GM10266 (cell line): Measurements from ENCODE around the gene LITAFD.

ENCODE experiments used
- DNase-seq: peaks from one replicate; pipeline ENCODE4 v3.0.0; 2012; ENCODE audit errors: extremely low spot score
- TF ChIP-seq, protein P1 (sequence below): IDR thresholded peaks from 2 replicates; pipeline ENCODE4 v1.5.1; 2012; ENCODE audit warnings: mild to moderate bottlenecking, low read depth; ENCODE audit not compliant: control insufficient read depth, insufficient read depth; ENCODE audit errors: missing control alignments

Gene LITAFD

DNA sequence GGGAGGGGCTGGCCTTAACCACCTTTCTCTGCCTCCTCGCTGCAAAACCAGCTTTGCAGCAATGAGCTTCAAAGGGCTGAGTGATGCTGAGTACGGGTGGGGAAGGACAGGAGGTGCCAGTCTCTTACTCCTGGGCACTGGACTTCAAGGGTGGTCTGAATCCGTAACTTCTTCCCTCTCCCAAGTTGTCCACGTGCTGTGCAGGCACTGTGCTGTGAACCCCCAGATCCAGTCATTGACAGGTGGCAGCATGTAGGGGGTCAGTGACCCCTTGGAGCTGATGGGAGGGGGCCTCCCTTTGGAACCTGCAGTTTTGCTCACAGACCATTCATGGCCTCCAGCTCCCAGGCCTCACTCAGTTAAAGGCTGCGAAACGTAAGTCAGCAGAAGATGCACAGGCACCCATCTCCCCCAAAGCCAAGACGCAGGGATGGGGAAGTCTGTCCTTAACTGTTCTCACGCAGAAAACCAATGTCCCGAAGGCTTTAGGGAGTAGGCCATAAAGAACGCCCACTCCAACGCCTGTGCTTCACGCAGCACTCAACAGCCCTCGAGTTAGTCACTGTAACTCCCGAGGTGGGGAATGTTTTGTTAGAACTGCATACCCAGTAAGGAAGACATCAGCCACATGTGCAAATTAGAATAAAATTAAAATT lies 7.9 kb downstream of the LITAFD start:
- TF ChIP-seq, protein P1, sequence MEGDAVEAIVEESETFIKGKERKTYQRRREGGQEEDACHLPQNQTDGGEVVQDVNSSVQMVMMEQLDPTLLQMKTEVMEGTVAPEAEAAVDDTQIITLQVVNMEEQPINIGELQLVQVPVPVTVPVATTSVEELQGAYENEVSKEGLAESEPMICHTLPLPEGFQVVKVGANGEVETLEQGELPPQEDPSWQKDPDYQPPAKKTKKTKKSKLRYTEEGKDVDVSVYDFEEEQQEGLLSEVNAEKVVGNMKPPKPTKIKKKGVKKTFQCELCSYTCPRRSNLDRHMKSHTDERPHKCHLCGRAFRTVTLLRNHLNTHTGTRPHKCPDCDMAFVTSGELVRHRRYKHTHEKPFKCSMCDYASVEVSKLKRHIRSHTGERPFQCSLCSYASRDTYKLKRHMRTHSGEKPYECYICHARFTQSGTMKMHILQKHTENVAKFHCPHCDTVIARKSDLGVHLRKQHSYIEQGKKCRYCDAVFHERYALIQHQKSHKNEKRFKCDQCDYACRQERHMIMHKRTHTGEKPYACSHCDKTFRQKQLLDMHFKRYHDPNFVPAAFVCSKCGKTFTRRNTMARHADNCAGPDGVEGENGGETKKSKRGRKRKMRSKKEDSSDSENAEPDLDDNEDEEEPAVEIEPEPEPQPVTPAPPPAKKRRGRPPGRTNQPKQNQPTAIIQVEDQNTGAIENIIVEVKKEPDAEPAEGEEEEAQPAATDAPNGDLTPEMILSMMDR = no peak
- no peak for DNase-seq

DNA sequence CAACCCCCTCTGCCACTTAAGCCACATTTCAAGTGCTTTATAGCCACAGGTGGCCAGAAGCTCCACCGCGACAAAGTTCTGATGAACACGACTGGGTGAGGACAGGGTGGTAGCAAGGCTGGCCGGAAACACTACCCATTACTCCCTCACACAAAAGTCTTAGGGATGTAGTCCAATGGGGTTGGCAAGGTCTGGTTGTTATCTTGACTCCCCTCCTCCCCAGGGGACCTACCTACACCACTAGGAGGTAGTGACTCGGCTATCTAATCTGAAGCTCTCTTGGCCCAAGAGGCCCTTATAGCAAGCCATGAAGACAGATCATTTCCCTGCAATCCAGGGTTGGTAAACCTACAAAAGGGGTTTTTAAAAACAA lies 8.4 kb downstream of the LITAFD start:
- TF ChIP-seq, protein P1 = no peak
- no peak for DNase-seq

DNA sequence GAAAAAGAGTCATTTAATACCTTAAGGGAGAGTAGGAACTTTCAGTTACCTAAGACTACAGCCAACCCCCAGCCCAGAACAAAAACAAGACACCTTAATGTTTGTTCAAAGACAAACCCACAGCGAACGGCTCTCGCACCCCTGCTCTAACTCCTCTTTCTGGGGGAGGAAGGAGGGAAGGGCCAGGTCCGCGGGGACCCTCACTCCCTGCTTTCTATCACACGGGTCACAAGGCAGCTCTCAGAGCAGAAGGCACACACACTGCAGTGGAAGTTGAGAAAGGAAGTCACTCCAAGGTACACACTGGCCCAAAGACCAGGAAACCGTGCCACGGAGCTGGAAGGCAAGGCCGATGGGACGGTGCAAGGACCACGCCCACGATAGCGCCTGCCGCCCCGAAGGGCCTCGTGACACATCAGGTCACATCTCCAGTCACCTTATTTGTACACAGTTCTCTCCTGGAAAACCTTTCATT lies 10.0 kb downstream of the LITAFD start:
- DNase-seq = peak; percentile 53

DNA sequence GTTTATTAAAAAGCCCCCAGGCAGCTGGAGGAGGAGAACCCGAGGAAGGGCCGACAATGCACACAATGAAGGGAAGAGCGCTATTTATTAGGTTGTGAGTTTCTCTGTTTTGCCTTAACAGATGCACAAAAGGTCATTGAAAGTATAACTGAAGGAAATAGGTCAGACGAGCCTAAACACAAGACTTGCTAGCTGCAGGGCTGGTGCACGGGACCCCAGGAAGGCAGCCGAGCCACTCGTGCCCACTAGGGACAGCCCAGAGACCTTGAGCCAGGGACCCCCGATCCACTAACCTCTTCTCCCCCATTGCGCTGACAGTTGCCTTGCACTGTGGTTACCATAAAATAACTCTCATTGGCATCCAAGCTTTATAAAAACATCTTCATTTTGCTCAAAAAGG lies 11.3 kb downstream of the LITAFD start:
- TF ChIP-seq, protein P1 = no peak
- no peak for DNase-seq

More for the DNA sequence above, 10.0 kb downstream of the LITAFD start:
- TF ChIP-seq, protein P1 = no peak

DNA sequence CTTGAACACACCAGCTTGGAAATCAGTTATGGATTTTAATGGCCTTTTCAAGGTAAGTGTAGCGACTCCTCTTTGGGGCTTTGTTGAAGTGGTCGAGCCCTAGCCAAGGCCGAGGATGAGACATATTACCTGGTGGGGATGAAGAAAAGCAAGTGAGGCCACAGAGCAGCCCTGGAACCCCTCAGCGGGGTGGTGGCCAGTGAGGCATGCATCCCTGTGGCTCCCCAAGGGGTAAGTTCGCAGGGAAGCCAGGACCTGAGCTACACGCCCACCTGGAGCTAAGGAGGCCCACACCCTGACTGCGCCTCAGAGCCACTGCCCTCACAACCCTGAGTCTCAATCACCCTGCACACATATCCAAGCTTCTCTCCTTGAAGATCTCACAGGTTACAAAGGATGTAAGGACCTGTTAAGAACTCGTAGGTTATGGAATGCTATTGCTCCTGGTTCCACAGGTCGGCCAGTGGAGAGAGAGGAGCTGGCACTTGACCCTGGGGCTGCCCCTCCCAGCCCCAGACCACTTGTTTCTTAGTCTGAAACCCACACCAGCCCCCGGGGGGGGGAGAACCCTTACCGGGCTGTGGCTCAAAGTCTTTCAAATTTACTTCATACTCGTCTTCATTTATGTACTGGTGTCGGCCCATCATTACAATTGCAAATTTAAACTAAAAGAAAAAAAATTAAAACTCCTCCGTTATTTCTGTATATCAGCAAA lies 12.0 kb downstream of the LITAFD start:
- TF ChIP-seq, protein P1 = no peak
- no peak for DNase-seq

DNA sequence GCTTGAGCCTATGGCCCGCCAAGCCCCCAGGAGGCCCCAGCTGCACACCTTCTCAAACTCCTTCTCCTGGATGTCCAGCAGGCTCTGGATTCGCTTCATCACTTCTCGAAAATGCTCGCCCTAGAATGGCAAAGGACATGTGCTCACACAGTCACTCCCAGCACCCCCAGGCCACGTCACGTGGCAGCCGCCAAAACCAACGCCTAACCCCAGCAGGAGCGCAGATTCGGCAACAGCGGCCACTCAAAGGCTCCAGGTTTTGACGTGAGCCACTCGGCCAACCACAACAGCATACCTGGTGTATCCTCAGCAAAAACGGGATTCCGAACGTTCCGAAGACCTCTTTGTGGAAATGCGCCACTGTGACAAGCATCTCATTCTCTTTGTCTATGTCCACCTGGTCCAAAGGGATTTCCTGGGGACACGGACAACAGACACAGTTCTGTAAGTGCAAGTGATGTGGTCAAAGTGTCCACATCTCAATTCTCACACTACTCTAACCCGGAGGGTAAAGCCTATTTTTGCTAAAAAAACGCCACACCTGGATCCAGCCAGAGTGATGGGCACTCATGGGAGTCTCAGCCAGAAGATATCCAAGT lies 12.7 kb downstream of the LITAFD start:
- no peak for DNase-seq
- TF ChIP-seq, protein P1 = no peak

DNA sequence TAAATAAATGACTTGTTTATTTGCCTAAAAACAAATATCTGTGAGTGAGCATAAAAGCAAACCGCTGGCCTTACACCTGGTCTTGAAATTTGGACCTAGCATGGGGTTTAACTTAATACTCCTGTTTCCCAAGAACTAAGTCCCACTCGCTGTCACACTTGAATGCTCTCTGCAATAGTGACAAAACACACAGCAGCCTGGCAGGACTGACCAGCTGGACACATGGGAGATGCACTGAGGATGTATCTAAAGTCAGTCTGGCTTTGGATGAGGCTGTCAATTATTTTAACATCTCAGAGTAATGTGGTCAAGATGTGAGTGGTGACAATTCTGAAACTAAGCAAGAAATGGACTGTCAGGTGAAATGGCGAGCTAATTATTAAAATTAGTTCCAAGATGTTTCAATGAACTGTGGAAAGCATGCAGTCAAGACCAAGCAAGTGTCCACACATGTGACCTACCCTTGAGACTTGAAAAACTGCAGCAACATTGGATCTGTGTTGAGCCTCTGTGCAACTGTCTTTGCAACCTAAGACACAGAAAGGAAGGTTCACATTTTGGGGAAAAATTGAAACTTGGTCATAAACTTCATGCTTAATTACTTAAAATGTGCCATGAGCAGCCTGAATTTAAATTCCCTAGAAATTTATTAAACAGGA lies 16.6 kb downstream of the LITAFD start:
- TF ChIP-seq, protein P1 = no peak
- DNase-seq = no peak
